ENCODE results near the gene RASAL2. TPM values are rescaled to one million over a fixed set of nuclear protein-coding genes. Genes with fewer than 3 reads are reported as not detected.

Gene RASAL2
- polyA plus RNA-seq, 1 experiment: 21.4 TPM

- no peak for TF ChIP-seq CTCF (IDR thresholded peaks at IDR 0.05; ENCODE audit: low read depth, low read length)
- Histone ChIP-seq H3K27ac (ENCODE audit: low read depth, low read length) (no peak overlapping the region), H3K9me3 (ENCODE audit: control insufficient read depth, insufficient read depth, low read length) (no peaks in the 10 kb centered on the region), H3K4me3 (ENCODE audit: low read depth, low read length) (no peak overlapping the region), H3K27me3 (ENCODE audit: control insufficient read depth, insufficient read depth, low read length) (no peaks in the 10 kb centered on the region)
- ChIA-PET POLR2A (no interaction called here), CTCF (no interaction called here)
- DNase-seq (ENCODE audit: low read depth, low spot score): no peak
Observed at GRCh38 chr1:178393370-178393769, 299.5 kb downstream of the RASAL2 start.

GRCh38 chr1:178396789-178397188 lies 302.9 kb downstream of the RASAL2 start:
- H3K4me3 ChIP-seq (ENCODE audit: low read depth, low read length): no peak overlapping the region
- no peaks in the 10 kb centered on the region for H3K27me3 ChIP-seq (ENCODE audit: control insufficient read depth, insufficient read depth, low read length)
- POLR2A ChIA-PET: no interaction called here
- no peak for TF ChIP-seq CTCF (IDR thresholded peaks at IDR 0.05; ENCODE audit: low read depth, low read length)
- no peak overlapping the region for H3K27ac ChIP-seq (ENCODE audit: low read depth, low read length)
- CTCF ChIA-PET: no interaction called here
- H3K9me3 ChIP-seq (ENCODE audit: control insufficient read depth, insufficient read depth, low read length): no peaks in the 10 kb centered on the region
- DNase-seq (ENCODE audit: low read depth, low spot score): no peak

- POLR2A ChIA-PET: no interaction called here
- no peak for TF ChIP-seq CTCF (IDR thresholded peaks at IDR 0.05; ENCODE audit: low read depth, low read length)
- no peaks in the 10 kb centered on the region for H3K9me3 ChIP-seq (ENCODE audit: control insufficient read depth, insufficient read depth, low read length)
- H3K27ac ChIP-seq (ENCODE audit: low read depth, low read length): no peak overlapping the region
- no peak overlapping the region for H3K4me3 ChIP-seq (ENCODE audit: low read depth, low read length)
- no peak for DNase-seq (ENCODE audit: low read depth, low spot score)
- CTCF ChIA-PET: no interaction called here
- no peaks in the 10 kb centered on the region for H3K27me3 ChIP-seq (ENCODE audit: control insufficient read depth, insufficient read depth, low read length)
Observed at GRCh38 chr1:178397678-178398077, 303.8 kb downstream of the RASAL2 start.

- Histone ChIP-seq H3K4me3 (ENCODE audit: low read depth, low read length) (no peak overlapping the region), H3K27me3 (ENCODE audit: control insufficient read depth, insufficient read depth, low read length) (no peaks in the 10 kb centered on the region), H3K27ac (ENCODE audit: low read depth, low read length) (no peak overlapping the region), H3K9me3 (ENCODE audit: control insufficient read depth, insufficient read depth, low read length) (no peaks in the 10 kb centered on the region)
- ChIA-PET POLR2A (no interaction called here), CTCF (no interaction called here)
- no peak for TF ChIP-seq CTCF (IDR thresholded peaks at IDR 0.05; ENCODE audit: low read depth, low read length)
- no peak for DNase-seq (ENCODE audit: low read depth, low spot score)
Observed at GRCh38 chr1:178399177-178399728, 305.3 kb downstream of the RASAL2 start.

GRCh38 chr1:178405137-178405536 lies 311.2 kb downstream of the RASAL2 start:
- POLR2A ChIA-PET: no interaction called here
- H3K4me3 ChIP-seq (ENCODE audit: low read depth, low read length): no peak overlapping the region
- no peaks in the 10 kb centered on the region for H3K9me3 ChIP-seq (ENCODE audit: control insufficient read depth, insufficient read depth, low read length)
- TF ChIP-seq CTCF (IDR thresholded peaks at IDR 0.05; ENCODE audit: low read depth, low read length): no peak
- H3K27ac ChIP-seq (ENCODE audit: low read depth, low read length): no peak overlapping the region
- H3K27me3 ChIP-seq (ENCODE audit: control insufficient read depth, insufficient read depth, low read length): no peaks in the 10 kb centered on the region
- CTCF ChIA-PET: interaction anchor here (0.7 to 1.4 kb wide), 2 partner anchors 106 to 208 kb away, joined by 5 to 9 read pairs; no protein-coding TSS in a partner anchor
- DNase-seq (ENCODE audit: low read depth, low spot score): no peak

Data from AG04450 (cell line).